Adrenal gland (tissue), 12 donors: ENCODE data around the gene S100A2. TPM values are rescaled to one million over a fixed set of nuclear protein-coding genes. Genes with fewer than 3 reads are reported as not detected.
"Not testable (repeated sequence)": the region's sequence is repeated elsewhere in the genome, so short reads cannot be mapped to it uniquely, and the experiment has no call there.

ENCODE experiments used
- DNase-seq, 7 donors: peaks; one replicate each; pipeline ENCODE4 v3.0.0-alpha.2; 2019 to 2020
- H3K27ac ChIP-seq, 5 donors: fragments of 200-600 bp; sonication (generic) in 4 of 5; 1 replicate in 3 of 5; 2 replicates in 2 of 5; pipeline versions ENCODE4 v1.5.1 to v1.8.0; 2016 to 2020; ENCODE audit warnings: mild to moderate bottlenecking in 1 of 5
- H3K27me3 ChIP-seq: fragments of 200-600 bp; 2 replicates; pipeline ENCODE4 v1.8.0; 2021
- H3K36me3 ChIP-seq, 2 donors: fragments of 200-600 bp; replicated peaks in 1 of 2; 1 replicate in 1 of 2; 2 replicates in 1 of 2; pipeline versions ENCODE4 v1.5.1 to v1.8.0; 2018 to 2022
- H3K4me1 ChIP-seq, 2 donors: fragments of 200-600 bp; replicated peaks in 1 of 2; 1 replicate in 1 of 2; 2 replicates in 1 of 2; pipeline versions ENCODE4 v1.5.1 to v1.8.0; 2018 to 2021
- H3K4me3 ChIP-seq, 4 donors: fragments of 200-600 bp; sonication (generic) in 3 of 4; one replicate each; pipeline ENCODE4 v1.5.1; 2016 to 2018
- H3K9me3 ChIP-seq, 3 donors: fragments of 200-600 bp; sonication (generic) in 1 of 3; replicated peaks in 1 of 3; 1 replicate in 2 of 3; 2 replicates in 1 of 3; pipeline versions ENCODE4 v1.5.1 to v1.8.0; 2016 to 2021
- CTCF ChIP-seq, 6 experiments: fragments of 450-650 bp in 4 of 6; fragments of 200-600 bp in 2 of 6; sonication (generic) in 1 of 6; IDR thresholded peaks; 1 replicate in 5 of 6; 2 replicates in 1 of 6; pipeline versions ENCODE4 v1.5.1 to v1.8.0; 2016 to 2021; ENCODE audit warnings: antibody characterized with exemption in 6 of 6, mild to moderate bottlenecking in 2 of 6, moderate library complexity in 1 of 6
- POLR2A ChIP-seq, 2 donors: fragments of 450-650 bp; IDR thresholded peaks; one replicate each; pipeline ENCODE4 v1.6.1; 2017; ENCODE audit warnings: antibody characterized with exemption in 2 of 2, mild to moderate bottlenecking in 2 of 2, moderate library complexity in 1 of 2
- WGBS, 4 donors: extraction: QIAGEN DNeasy Blood & Tissue Kit in 2 of 4; methylation state at CpG; one replicate each; pipeline versions ENCODE4 v1.1.5 to v1.1.7; 2013 to 2017; 5-methylcytosine and 5-hydroxymethylcytosine counted together
- intact Hi-C, 2 donors: fragments of 100-400 bp; cut with DNase I; formaldehyde crosslinking; loops; one replicate each; pipeline versions ENCODE4 v1.14.1 to v1.15.0; 2022 to 2023
- polyA plus RNA-seq, 3 donors: library from polyadenylated mRNA; stranded (reverse); fragments of 200-250 nt in 2 of 3; fragments of 350-450 nt in 1 of 3; fragmentation: Illumina TruSeq in 1 of 3; extraction: RNeasy Lipid Tissue Mini Kit (QIAGEN cat#74804) in 1 of 3; gene quantifications; one replicate each; pipeline ENCODE4 v1.2.3, GENCODE V29; 2013 to 2014
- total RNA-seq, 9 donors: library from RNA; depleted of rRNA in 4 of 9; stranded (reverse); fragments of >200 nt in 4 of 9; fragments of 120-200 nt in 1 of 9; fragmentation: NEBNext Ultra II Directional in 1 of 9; extraction: Animal tissue kit (Norgen Biotek cat#: 25700) in 1 of 9; gene quantifications; one replicate each; pipeline versions ENCODE4 v1.1.0 to v1.2.4, GENCODE V29; 2013 to 2023
- donor health status: healthy with polysubstance abuse.
- donor health status: Bipolar disorder and iron deficiency.
- donor health status: DM: yes; HTN: yes; CAD: no.
- donor health status: DM: no; HTN: no; CAD: no.
- donor health status: DM: no; HTN: no; CAD: no.
- donor health status: DM: yes; HTN: yes; CAD: no.

Gene S100A2
- total and polyA plus RNA-seq, 12 donors: 0.31 to 44.1 (median 1.3) TPM; not detected in 1

DNA sequence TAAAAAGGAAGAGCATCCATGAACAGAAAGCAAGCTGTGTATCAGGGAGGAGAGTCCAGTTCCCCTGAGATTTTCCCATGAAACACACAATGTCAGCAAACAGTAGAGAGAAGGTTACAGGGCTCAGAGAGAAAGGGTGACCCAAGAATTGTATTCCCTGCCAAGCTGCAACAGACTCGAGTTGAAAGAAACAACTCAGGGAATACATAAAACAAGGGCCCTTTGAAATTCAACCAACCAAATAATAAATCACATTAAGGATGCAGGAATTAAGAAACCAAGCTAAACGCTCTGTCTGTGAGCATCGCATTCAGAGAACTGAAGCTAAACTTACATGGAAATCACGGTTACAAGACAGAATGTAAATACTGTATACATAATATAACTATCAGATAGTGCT is 27.1 kb upstream of the S100A2 start:
- Histone ChIP-seq H3K36me3 (no peaks in the 10 kb centered on the region), H3K9me3 (no peaks in the 10 kb centered on the region), H3K27me3 (no peaks in the 10 kb centered on the region), H3K4me1 (peaks cover 12 to 15% of the 10 kb centered on the region in 2 donors), H3K27ac (peak overlapping the region in 1 of 5 donors; percentile 4), H3K4me3 (no peak overlapping the region)
- DNase-seq: no peak
- TF ChIP-seq POLR2A (IDR thresholded peaks at IDR 0.05): no peak
- TF ChIP-seq CTCF (IDR thresholded peaks at IDR 0.05): no peak
- 45 to 55% (median 50%) methylated on average over 4 of the region's 4 CpGs for WGBS, 4 donors
- intact Hi-C loops: no loop called here

DNA sequence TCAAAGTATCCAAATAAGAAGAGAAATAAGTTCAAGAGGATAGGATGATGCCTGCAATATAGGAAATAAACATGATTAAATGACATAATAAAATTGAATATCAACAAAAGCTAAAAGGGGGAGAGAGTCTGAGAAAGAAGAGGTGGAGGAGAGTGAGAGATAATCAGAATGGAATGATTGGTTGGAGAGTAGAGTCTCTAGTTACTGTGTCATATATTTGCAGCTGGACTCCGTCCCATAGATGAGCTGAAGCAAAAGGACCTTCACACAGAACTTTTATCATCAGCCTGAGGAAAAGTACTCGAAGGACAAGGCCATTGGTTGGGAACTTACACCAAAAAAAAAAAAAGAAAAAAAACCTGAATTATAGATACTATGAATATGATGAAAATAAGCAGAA is 22.8 kb upstream of the S100A2 start:
- DNase-seq: peak in 4 of 7 donors; percentile 59 to 76 (median 72)
- Histone ChIP-seq H3K4me3 (peak overlapping the region in 1 of 4 donors; percentile 26), H3K27ac (peak overlapping the region; percentile 69 to 81 (median 77)), H3K27me3 (no peaks in the 10 kb centered on the region), H3K36me3 (no peaks in the 10 kb centered on the region), H3K4me1 (peaks cover 19 to 25% of the 10 kb centered on the region in 2 donors), H3K9me3 (no peaks in the 10 kb centered on the region)
- TF ChIP-seq CTCF (IDR thresholded peaks at IDR 0.05) (no peak), POLR2A (IDR thresholded peaks at IDR 0.05) (peak in 1 of 2 donors; percentile 56)
- 23 to 56% (median 47%) methylated on average over 2 of the region's 2 CpGs for WGBS, 4 donors
- intact Hi-C loops: no loop called here

GRCh38 chr1:153588033-153588432 is 22.4 kb upstream of the S100A2 start:
- H3K36me3 ChIP-seq, intact Hi-C loops: not testable (repeated sequence)
- DNase-seq: peak in 1 of 7 donors; percentile 50

DNA sequence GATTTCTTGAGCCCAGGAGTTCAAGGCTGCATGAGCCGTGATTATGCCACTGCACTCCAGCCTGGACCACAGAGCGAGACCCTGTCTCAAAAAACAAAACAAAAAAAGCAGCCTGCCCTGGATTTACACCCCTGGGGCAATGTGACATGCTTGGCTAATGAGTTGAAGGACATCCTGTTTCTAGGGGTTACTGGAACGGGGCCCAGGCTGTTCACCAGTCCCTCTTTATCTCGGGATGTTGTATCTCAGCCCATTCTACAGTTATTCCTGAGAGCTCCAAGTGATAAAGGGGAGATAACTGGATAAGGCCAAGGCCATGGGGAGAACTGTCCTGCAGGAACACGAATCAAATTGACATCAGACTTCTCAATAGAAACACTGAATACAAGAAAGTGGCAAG is 21.7 kb upstream of the S100A2 start:
- H3K27me3 ChIP-seq: no peaks in the 10 kb centered on the region
- intact Hi-C loops: no loop called here
- no peak for TF ChIP-seq CTCF (IDR thresholded peaks at IDR 0.05)
- no peak for TF ChIP-seq POLR2A (IDR thresholded peaks at IDR 0.05)
- no peaks in the 10 kb centered on the region for H3K9me3 ChIP-seq
- H3K27ac ChIP-seq: peak overlapping the region; percentile 69 to 81 (median 77)
- peak overlapping the region in 1 of 4 donors; percentile 26 for H3K4me3 ChIP-seq
- peaks cover 19 to 22% of the 10 kb centered on the region in 2 donors for H3K4me1 ChIP-seq
- no peaks in the 10 kb centered on the region for H3K36me3 ChIP-seq
- WGBS, 4 donors: 23 to 32% (median 27%) methylated on average over 5 of the region's 5 CpGs
- DNase-seq: peak in 6 of 7 donors; percentile 66 to 83 (median 80)

More at GRCh38 chr1:153588033-153588432, 22.4 kb upstream of the S100A2 start:
- peaks cover 19 to 25% of the 10 kb centered on the region in 2 donors for H3K4me1 ChIP-seq
- H3K27ac ChIP-seq: peak overlapping the region; percentile 69 to 81 (median 77)
- H3K4me3 ChIP-seq: peak overlapping the region in 1 of 4 donors; percentile 26
- H3K27me3 ChIP-seq, H3K9me3 ChIP-seq: not testable (repeated sequence)
- WGBS, 4 donors: 50 to 55% (median 52%) methylated on average over 10 of the region's 10 CpGs

DNA sequence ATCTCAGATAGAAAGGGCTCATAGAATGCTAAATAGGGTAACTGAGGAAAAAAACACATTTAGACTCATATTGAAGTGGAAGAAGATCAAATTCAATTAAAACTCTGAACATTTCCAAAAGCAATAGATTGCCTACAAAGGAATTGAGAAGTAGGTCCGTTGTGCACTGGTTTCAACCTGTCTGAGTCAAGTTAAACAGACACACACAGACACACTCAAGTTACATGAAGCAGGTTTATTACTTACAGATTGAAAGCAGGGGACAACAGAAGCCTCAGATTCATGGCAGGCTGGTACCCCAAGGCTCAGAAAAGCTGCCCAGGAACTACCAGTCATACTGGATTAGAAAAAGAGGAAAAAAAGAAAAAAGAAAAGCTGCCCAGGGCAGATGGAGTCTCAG is 20.7 kb upstream of the S100A2 start:
- TF ChIP-seq POLR2A (IDR thresholded peaks at IDR 0.05): no peak
- no peak for TF ChIP-seq CTCF (IDR thresholded peaks at IDR 0.05)
- Histone ChIP-seq H3K27ac (peak overlapping the region in 2 of 5 donors; percentile 75 to 81), H3K9me3 (no peaks in the 10 kb centered on the region), H3K27me3 (no peaks in the 10 kb centered on the region), H3K4me1 (peaks cover 19 to 22% of the 10 kb centered on the region in 2 donors), H3K4me3 (no peak overlapping the region), H3K36me3 (no peaks in the 10 kb centered on the region)
- intact Hi-C loops: no loop called here
- WGBS, 4 donors: 24 to 52% (median 43%) methylated on average over 1 of the region's 1 CpG
- no peak for DNase-seq
